ENCODE results near the gene MRPL57.
"Not testable (repeated sequence)": the region's sequence is repeated elsewhere in the genome, so short reads cannot be mapped to it uniquely, and the experiment has no call there.

MRPL57 gene

GRCh38 chr13:21150013-21150412 lies 26.4 kb upstream of the MRPL57 start:
- no peak for TF ChIP-seq CTCF (IDR thresholded peaks at IDR 0.05; ENCODE audit: insufficient read depth, low read length, missing control alignments)
- ChIA-PET CTCF (interaction anchor here (0.8 to 3.2 kb wide), 3 partner anchors 16 to 327 kb away, joined by 3 to 11 read pairs (median 8); no protein-coding TSS in a partner anchor), POLR2A (no interaction called here)
- DNase-seq (ENCODE audit: low read depth, low spot score): no peak
- no peak overlapping the region for H3K4me3 ChIP-seq (ENCODE audit: low read depth, low read length)

GRCh38 chr13:21152251-21152899 lies 24.1 kb upstream of the MRPL57 start:
- ChIA-PET POLR2A (no interaction called here), CTCF (no interaction called here)
- H3K4me3 ChIP-seq (ENCODE audit: low read depth, low read length): no peak overlapping the region
- no peak for DNase-seq (ENCODE audit: low read depth, low spot score)
- TF ChIP-seq CTCF (IDR thresholded peaks at IDR 0.05; ENCODE audit: insufficient read depth, low read length, missing control alignments): no peak

- no peak for DNase-seq (ENCODE audit: low read depth, low spot score)
- no peak overlapping the region for H3K4me3 ChIP-seq (ENCODE audit: low read depth, low read length)
- ChIA-PET CTCF (no interaction called here), POLR2A (no interaction called here)
- TF ChIP-seq CTCF (IDR thresholded peaks at IDR 0.05; ENCODE audit: insufficient read depth, low read length, missing control alignments): no peak
Observed at GRCh38 chr13:21164631-21165030, 11.8 kb upstream of the MRPL57 start.

- CTCF ChIA-PET: interaction anchor here (0.8 kb wide), 1 partner anchor 220 kb away, joined by 3 read pairs; no protein-coding TSS in a partner anchor
- POLR2A ChIA-PET; DNase-seq (ENCODE audit: low read depth, low spot score); H3K4me3 ChIP-seq (ENCODE audit: low read depth, low read length): not testable (repeated sequence)
Observed at GRCh38 chr13:21165606-21166005, 10.9 kb upstream of the MRPL57 start.

- POLR2A ChIA-PET: no interaction called here
- no peak for DNase-seq (ENCODE audit: low read depth, low spot score)
- CTCF ChIA-PET: interaction anchor here (1.2 to 2.7 kb wide), 4 partner anchors 10 to 306 kb away, joined by 3 to 8 read pairs (median 5); no protein-coding TSS in a partner anchor
- TF ChIP-seq CTCF (IDR thresholded peaks at IDR 0.05; ENCODE audit: insufficient read depth, low read length, missing control alignments): no peak
- H3K4me3 ChIP-seq (ENCODE audit: low read depth, low read length): no peak overlapping the region
Observed at GRCh38 chr13:21171420-21171819, 5.0 kb upstream of the MRPL57 start.

- CTCF ChIA-PET; POLR2A ChIA-PET; H3K4me3 ChIP-seq (ENCODE audit: low read depth, low read length); DNase-seq (ENCODE audit: low read depth, low spot score): not testable (repeated sequence)
Observed at GRCh38 chr13:21173767-21174166, 2.7 kb upstream of the MRPL57 start.

- DNase-seq (ENCODE audit: low read depth, low spot score): no peak
- no peak for TF ChIP-seq CTCF (IDR thresholded peaks at IDR 0.05; ENCODE audit: insufficient read depth, low read length, missing control alignments)
- CTCF ChIA-PET: interaction anchor here (1.6 to 7.4 kb wide), 5 partner anchors 9 to 302 kb away, joined by 4 to 66 read pairs (median 10); no protein-coding TSS in a partner anchor
- POLR2A ChIA-PET: interaction anchor here (0.9 to 1.3 kb wide), 5 partner anchors 31 to 178 kb away, joined by 3 to 5 read pairs (median 5); no protein-coding TSS in a partner anchor
- H3K4me3 ChIP-seq (ENCODE audit: low read depth, low read length): peak overlapping the region; percentile 88
Observed at GRCh38 chr13:21175656-21176214, 723 bp upstream of the MRPL57 start.

Measured in AG04449 (cell line).